Superior temporal gyrus (tissue), 1 donor: ENCODE results near the gene ETV6.

Experiments used
- DNase-seq: peaks from one replicate; pipeline ENCODE4 v3.0.0-alpha.2; 2016; ENCODE audit errors: extremely low spot score

The ETV6 gene

DNA sequence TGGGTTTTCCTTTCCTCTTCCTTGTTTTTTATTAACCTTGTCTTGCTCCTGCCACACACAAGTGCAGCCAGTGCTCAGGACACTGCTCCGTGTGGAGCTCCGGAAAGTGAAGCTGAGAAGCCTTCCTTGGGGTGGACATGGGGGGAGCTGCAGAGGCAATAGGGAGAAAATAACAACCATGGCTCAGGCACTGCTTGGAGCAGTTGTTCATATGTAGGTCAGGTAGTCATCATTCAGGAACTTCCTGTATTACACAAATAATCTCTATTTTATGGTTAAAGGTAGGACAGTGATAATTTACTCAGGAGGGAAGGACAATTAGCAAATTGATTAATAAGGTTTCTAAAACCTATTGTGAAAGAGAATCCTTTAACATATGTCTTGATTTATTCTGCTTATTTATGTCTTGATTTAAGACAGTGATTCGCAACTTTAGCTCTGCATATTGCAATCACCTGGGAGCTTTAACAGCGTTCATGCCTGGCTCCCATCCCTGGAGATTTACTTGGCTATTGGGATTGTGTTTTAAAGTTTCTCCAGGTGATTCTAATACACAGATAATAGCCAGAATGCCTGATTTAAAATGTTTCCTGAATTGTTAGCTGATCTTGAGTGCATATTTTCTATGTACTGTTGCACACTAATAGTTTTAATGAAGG, 92.1 kb downstream of the ETV6 start:
- no peak for DNase-seq

DNA sequence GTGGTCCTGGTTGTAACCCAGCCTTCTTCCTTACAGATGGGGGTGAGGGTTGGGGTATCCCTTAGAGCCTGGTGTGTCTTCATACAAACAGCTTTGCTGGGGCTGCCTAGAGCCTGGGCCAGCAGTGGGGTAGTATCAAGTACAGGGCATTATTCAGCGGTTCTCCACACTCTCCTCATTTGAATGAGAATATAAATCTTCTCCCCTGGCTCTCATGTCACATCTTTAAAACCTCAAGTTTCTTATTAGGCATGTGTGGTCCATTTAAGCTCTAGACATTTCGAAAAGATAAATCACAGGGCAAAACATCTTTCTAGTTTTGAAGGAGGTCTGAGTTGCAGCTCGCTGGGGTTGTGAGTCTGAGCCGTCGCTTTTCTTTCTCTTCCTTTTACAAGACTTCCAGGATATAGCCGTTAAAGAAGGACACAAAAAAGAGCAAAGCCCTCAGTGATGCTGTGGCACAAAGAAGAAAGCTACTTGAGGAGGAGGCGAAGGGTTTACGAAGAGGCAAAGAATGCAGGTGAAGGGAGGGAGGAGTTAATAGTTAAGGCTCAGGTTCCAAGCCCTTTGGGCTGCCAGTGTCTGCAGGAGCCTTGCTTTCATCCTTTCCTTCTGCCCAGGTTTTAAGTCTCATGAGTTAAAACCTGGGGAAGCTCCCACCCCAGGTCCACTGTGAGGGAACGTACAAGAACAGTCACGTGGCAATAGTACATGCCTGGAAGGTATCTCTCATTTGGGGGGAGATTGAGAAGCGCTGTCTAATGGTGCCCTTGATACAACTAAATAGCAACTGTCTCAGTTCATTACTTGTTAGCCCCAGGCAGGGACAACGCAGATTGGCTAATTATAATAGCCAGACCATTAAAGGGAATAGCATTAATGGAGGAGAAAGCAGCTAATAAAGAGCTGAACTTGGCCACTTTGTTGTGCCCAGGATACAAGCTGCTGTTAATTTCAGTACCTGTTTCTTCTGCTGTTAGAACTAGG, 94.2 kb downstream of the ETV6 start:
- DNase-seq: no peak

DNA sequence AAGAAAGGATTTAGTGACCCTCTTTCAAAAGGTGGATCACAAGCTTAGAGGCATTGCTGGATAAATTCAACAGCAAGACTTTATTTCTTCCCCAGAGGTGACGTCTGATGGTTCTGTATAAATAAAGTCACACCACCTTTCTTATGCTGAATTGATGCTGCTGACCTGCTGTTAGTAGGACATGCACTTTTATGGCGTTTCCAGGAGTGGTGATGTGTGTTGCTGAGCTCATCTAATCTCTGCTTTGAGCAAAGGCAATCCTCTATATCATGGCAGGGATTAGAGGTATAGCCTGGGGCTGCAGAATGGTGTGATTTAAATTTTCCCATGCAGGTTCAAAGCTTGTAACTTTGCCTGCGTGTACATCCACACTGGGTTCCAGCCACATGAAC, 94.9 kb downstream of the ETV6 start:
- no peak for DNase-seq

DNA sequence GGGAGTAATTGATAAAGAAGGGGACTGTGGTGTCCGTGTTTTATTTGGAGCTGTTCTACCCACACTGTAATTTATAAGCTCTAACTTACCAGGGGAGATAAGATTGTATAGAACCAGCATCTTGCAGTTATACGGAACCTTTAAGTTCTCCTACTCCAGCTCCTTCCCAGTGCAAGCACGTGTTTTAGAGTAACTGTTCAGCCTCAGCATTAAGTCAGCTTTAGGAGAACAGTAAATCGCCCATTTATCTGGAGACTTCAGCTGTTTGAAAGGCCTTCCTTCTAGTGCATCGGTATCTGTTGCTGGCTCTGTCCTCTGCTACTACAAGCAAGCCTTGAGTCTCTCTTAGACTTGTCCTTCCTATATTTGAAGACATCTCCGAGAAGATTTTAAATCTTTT, 95.6 kb downstream of the ETV6 start:
- no peak for DNase-seq

DNA sequence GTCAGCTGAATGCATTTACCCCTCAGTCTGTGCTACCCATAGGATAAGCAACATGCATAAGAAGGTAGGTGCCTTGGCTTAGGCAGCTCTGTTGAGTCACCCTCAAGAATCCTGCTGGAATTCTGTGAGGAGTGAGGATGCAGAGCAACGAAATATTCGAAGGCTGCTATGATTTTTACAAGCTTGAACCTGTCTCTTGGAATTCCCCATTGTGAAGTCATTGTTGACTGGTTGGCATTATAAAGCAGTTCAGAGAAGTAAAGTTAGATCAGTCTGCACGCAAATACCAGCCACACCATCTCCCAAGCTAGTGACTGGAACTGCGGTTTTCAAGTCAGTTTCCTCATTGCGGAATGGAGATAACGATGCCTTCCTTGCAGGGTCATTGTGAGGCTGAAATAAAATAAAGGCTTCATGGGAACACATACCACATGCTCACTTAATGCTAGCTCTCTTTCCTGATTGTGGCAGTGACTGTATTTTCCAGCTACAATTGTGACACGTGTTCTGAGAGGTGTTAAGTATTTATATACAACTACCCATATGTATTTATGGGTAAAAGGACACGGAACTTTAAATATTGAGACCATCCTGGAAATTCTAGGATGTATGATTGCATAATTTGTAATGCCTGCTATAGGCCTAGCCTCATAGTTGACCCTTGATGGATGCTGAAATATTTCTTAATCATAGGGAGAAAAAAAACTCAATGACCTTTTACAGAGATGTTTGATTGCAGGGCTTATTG, 96.7 kb downstream of the ETV6 start:
- no peak for DNase-seq

DNA sequence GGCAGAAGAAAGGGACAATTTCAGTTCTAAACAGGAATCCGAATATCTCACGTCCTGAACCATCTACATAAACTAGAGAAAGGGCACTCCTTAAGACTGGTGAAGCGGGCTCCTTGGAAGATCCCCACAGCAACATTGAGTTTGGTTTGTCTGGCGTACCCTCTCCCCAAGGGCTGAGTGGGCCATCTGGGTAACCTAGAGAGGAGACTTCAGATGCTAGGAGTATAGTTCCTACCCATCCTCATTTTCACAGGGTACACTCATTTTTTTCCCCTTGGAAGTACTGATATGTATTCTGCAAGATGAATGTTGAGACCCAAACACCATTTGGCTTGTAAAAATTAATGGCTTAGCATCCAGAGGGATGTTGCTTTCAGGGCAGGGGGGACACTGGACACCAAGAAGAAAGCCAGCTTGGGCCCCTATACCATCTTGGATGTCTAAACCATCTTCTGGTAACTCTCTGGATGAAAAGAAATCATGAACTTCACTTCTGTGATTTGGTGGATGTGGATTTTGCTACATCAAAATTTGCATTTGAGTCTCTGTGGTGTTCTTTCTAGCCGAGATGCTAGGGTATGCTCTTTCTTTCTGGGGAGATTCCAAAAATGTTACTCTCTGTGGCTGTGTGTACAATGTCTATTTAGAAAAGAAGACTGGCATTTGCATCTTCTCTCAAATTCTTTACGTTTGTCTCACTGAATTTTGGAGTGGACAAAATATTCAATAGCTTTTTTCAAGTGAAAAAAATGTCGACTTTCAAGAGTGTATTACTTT, 97.7 kb downstream of the ETV6 start:
- DNase-seq: no peak

DNA sequence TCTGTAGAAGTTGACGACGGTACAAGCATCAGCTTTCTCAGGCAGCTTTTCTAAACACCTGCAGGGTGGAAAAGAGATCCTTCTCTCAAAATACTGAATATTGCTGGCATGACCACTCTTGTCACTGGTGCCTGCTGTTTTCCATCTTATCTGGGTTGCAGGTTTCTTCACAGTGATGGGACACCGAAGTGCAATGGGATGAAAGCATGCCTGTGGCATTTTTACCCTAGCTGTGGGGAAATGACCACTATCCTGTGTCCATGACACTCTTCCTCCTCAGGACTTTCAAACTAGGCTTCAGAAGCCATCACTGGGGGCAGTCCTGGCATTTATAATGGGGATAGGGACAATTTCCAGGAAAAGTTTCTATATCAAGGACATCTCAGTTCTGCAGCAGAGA, 98.5 kb downstream of the ETV6 start:
- no peak for DNase-seq

DNA sequence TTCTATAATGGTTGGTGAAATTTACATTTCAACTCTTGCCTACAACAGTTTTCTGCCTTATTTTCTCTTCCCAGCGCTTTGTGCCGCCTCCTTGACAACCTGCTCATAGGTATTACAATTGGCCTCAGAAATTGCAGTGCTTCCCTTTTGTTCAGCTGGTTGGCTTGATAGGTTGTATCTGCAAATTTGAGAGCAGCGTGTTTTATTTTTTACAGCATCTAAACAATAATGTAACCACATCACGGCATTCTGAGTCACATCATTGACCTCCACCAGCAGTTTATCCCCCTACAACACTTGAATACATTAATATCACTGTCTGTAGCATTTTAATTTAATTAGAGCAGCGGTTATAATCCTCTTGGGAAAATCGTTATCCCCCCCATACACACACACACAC, 99.4 kb downstream of the ETV6 start:
- no peak for DNase-seq

DNA sequence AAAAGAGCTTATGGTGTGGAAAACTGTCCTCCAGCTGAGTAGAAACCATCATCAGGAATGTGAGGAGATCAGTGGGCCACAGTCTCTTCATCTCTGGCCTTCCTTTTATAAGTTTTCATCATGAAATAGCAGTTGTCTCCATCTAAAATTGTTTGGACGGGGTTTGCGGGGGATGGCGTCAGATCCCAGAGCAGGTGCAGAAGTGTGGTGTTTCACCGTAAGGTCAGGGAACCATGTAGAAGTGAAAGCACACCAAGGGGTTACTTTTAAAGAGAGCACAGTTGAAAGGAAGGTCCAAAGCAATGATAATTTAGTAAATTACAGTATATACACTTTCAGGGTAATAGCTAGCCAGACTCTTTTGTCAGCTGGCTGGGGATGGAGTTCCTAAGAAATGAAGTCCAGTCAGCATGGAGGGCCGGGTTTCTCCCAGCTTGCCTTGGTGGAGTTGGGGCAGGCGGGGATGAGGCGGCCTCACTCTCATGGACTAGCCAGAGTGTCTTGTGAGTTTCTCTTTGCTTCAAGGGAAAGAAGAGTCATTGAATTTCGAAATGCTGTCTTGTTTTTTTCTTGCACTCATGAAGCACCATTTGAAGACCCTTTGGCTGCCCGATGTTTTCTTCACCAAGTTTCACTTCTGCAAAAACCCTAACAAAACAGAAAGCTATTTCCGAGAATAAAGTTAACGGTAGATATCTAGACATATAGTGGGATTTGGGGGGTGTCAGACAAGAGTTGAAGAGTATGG, 100.6 kb downstream of the ETV6 start:
- DNase-seq: no peak

DNA sequence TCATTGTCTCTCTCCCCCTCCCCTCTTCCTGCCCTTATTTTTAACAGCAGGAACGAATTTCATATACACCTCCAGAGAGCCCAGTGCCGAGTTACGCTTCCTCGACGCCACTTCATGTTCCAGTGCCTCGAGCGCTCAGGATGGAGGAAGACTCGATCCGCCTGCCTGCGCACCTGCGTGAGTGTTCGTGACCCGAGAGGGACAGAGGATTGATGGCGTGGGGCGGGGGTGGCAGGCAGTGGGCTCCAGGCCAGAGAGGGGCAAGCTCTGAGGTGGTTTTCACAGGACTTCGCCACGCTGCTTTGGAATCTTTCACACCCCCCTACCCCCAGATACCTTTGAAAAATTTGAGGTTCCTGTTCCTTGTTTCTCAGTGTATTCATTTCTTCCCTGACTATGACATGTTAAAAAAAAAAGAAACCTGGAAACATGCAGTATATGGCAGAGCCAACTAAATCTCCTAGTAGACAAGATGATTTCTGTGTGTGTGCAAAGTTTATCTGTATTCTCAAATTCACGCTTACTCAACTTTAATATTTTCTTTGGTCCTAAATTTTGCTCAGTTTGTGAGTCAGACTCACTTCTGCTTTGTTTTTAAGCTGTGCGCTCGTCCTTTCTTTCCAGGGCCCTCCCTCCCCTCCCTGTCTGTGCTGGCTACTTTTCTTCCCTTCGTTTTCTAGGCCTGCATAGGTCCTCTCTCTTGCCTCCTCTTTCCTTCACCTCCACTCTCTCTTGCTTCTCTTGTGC, 103.1 kb downstream of the ETV6 start:
- no peak for DNase-seq

DNA sequence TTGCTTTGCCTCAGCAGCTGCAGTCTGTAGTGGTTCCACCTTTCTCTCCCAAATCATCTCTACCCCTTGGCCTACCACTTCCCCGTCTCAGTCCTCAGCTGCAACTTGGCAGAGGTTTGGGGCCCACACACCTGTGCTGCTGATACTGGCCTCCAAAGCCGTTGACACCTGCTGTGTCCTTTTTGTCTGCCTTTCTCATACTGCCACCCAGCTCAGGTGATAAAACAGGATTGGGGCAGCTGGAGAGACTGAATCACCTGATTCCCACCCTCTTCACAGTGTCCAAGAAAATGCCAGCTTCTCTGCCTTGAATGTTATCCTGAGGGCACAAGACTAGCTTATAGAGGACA, 103.7 kb downstream of the ETV6 start:
- no peak for DNase-seq

DNA sequence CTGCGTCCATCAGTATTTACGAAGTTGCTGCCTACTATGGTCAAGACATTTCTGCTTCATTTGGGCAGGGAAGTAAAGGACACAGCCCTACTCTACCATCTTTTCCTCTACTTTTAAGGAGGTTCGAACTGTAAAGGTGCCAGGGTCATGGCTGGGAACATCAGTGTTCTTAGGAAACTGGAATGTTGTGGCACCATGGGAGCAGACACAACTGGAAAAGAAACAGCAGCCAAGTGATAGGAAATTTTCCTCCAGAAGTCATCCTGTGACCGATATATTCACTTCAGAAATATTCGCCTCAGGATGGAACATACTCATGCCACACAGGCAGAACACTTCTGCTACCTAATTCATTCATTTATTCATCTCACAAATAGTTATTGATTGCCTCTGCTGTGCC, 104.4 kb downstream of the ETV6 start:
- no peak for DNase-seq

DNA sequence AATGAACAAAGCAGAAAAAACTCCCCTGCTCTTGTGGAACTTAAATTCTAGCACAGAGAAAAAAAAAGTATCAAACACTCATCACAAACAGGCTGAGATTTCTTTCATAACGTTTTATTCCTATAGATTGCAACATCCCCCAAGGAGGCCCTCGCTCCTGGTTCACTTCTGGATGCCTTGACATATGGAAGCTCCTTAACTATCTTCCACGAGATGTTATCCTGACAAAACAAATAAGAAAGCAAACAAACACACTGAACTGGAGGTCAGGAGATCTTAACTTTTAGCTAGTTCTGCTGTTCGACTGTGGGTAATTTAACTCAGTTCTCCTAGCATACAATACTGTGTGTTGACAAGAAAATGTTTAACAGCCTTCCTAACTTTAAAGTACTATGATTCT, 104.8 kb downstream of the ETV6 start:
- DNase-seq: no peak

DNA sequence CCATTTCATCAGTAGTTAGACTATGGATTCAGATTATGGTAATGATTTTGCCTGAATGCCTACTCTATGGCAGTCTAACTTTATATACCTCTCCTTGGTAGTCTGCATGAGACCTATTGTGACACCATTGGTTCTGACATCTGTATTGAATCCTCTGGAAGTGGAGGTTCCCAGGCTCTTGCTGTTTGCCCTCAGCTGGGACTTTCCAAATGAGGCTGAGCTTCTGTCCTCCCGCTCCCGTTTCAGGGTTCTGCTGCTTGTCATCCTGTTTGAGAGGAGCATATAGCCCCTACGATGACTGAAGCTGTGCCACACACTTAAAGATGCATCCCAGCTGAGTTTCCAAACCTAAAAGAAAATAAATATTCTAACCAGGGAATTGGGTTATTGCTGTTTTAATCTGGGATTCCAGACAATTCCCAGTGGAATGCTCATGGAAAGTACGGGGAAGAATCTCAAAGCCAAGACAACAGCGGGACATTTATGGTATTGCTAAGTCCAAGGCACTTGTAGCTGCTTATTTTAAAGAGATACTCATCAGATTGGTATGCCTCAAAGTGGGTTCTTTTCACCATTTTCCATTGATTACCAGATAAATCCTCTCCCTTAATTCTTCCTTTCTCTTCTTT, 105.9 kb downstream of the ETV6 start:
- DNase-seq: no peak

DNA sequence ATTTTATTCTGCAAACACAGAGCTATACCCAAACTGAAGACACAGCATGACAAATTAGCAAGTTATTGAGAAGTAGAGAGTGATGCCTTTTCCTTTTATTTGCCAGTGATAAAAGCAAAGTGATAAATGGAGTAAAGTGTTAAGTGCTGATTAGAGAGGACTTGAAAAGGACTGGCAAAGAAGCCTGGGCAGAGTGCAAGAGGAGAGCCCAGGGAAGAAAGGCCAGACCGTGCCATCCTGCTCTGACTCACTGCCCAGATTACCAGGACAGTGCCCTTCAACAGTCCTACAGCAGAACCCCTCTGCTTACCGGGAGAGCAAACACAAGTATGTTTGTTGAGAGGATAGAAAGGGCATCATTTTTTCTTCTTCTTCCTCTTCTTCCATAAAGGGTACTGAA, 106.5 kb downstream of the ETV6 start:
- no peak for DNase-seq

DNA sequence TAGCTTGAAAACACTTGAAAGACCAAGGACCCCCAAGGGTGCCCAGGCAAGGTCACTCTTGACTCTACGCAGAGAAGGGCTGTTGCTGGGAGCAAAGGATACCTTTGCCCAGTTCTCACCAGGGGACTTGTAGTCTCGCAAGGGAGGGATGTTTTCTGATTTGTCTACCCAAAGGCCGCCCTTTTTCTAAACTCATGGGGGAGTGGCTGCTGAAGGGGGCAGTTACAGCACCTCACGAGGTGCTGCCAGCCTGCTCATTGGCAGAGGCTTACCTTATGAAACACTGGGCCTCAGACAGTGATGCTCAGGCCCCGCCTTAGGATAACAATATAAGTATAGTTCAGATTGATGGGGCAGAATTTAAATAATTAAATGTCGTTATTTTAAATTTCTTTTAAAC, 107.0 kb downstream of the ETV6 start:
- no peak for DNase-seq

DNA sequence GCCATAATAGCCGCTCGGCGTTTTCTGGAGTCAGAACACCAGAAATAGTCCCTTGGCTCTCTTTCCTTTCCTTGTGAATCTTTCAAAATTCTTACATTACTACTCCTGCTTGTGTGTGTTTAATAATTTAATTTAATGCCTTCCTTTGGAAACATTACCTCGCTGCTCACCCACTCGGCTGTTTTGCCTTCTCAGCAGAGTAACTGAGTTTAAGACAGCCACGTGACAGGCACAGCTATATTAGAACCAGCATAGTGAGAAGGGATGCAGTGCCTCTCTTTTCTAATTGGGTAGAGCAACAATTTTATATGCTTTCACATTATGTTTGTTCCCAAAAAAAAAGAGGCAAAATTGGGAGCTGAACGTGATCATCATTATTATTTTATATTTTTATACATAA, 107.6 kb downstream of the ETV6 start:
- no peak for DNase-seq

DNA sequence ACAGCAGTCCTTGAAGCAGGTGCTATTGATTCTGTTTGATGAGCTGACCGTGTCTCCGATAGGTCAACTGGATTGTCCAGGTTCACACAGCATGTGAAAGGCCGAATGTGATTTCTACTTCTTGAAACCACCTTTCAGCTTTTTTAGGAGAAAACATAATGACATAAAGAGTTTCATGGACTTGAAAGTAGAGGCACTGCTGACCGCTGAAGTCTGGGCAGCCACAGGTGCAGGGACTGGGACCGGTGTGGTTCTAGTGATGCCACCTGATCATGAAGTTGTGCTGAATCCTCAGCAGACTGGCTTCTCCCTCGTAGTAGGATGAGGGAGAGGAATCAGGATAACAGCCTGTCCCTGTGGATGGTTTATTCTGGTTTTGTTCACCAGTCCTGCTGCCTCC, 108.1 kb downstream of the ETV6 start:
- no peak for DNase-seq

DNA sequence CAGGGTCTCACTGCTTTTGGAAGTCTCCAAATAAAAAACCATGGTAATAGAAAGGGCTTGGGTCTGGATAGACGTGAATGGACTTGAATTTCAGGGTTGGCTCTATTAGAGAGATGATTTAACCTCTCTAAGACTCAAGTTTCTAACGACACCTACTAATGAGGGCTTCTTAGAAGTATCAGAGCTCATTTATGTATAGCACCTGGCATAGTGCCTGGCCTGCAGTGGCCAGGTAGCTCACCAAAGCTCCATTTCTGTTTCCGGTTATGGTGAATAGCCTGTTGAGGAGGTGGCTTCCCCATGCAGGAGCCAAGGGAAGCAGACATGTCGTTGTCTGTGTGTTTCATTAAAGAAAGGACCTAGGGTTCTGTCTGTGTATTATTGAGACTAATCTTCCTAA, 108.6 kb downstream of the ETV6 start:
- DNase-seq: no peak
